ENCODE data around the gene AGXT2.

AGXT2 gene

DNA sequence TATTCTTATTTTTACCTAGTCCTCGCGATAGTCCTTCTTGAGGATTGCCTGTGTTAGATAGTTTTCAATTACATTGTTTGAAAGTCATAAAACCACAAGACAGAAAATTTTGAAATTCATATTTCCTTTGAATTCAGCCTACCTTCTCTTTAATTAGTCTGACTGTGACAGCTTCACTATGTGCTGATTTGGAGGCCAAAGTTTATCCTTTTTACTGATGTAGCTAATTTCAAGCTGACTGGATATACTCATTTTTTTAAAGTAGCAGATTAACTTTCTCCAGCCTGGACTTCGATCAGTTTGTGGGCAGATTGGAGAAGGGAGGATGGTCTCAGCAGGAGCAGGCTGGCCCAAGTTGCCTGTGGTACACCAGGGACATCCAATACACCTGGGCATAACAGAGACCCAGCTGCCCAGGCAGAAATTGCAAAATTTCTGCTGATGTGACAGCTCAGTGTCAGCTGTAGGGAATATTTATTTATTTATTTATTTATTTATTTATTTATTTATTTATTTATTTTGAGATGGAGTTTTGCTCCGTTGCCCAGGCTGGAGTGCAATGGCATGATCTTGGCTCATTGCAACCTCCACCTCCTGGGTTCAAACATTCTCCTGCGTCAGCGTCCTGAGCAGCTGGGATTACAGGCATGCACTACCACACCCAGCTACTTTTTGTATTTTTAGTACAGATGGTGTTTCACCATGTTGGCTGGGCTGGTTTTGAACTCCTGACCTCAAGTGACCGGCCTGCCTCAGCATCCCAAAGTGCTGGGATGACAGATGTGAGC, 24.2 kb downstream of the AGXT2 start:
- H3K9me3 ChIP-seq, result no peaks in the 10 kb centered on the region
- H3K27me3 ChIP-seq, result no peaks in the 10 kb centered on the region
- TF ChIP-seq Cebpa-rat (IDR thresholded peaks at IDR 0.05), result no peak
- no peak overlapping the region for H3K4me2 ChIP-seq
- no peaks in the 10 kb centered on the region for H4K20me1 ChIP-seq
- no peak overlapping the region for H3K9ac ChIP-seq
- no peak overlapping the region for H3K4me3 ChIP-seq
- H3K4me1 ChIP-seq, result no peaks in the 10 kb centered on the region
- H3K27ac ChIP-seq, result no peak overlapping the region
- H3K36me3 ChIP-seq, result no peaks in the 10 kb centered on the region

DNA sequence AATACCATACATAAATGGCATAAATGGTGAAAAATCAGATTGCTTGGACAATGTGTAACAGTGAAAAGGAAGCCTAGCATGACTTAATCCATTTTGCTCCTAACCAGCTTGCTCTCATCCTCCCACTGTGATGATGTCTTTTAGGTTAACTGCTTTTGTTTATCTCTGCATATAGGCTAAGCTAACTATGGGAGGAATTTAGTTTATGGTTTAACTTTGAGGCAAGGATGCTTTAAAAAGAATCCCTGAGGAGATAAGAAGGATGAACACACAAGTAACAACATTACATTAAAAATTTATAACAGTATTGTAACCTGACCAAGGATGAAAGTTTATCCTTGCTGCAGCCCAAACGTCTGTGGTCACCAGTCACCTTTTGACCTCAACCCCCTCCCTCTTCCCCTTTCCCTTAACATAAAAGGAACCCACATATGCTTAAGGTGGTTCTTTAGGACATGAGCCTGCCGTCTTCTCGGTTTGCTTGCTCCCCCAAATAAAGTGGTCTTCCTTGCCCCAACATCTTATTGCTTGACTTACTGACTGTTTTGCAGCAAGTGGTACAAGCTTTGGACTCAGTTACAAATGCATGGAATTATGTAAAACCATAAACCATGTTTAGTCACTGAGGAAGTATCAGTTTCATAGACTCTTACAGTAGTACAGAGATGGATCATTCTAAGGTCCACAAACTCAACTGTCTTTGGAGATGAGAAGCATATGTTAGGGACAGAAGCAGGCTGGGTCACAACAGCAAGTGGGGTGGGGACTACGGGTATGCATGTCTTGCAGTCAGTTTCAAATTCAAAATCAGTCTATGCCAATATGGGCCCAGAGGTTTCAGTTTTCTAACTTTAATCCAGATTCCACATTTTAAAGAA, 31.3 kb downstream of the AGXT2 start:
- no peak overlapping the region for H3K9ac ChIP-seq
- H3K4me3 ChIP-seq, result no peak overlapping the region
- H3K36me3 ChIP-seq, result no peaks in the 10 kb centered on the region

DNA sequence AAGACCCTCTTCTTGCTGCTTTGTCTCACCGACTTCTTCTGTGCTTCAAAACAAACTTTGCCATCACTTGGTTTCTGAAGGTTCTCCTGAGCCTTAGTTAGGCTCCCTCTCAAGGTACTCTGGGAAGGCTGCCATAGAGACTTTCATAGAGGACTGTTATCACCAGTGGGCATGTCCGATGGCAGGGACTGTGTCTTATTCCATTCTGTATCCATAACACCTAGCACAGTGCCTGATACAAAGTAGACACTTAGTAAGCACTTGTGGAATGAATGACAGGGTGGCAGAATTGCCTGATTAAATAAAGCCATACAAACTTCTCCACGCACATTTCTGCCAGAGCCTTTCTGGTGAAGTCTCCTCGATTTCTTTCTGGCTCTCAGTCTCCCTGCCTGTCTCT, 32.7 kb downstream of the AGXT2 start:
- Histone ChIP-seq H3K9ac (no peak overlapping the region), H4K20me1 (no peaks in the 10 kb centered on the region), H3K27me3 (no peaks in the 10 kb centered on the region), H3K27ac (no peak overlapping the region), H3K4me1 (no peaks in the 10 kb centered on the region), H3K9me3 (no peaks in the 10 kb centered on the region), H3K36me3 (no peaks in the 10 kb centered on the region), H3K4me2 (no peak overlapping the region), H3K4me3 (no peak overlapping the region)
- TF ChIP-seq Cebpa-rat (IDR thresholded peaks at IDR 0.05), result no peak

More for the DNA sequence above, 31.3 kb downstream of the AGXT2 start:
- no peak overlapping the region for H3K27ac ChIP-seq
- no peak overlapping the region for H3K4me2 ChIP-seq
- no peaks in the 10 kb centered on the region for H3K9me3 ChIP-seq
- TF ChIP-seq Cebpa-rat (IDR thresholded peaks at IDR 0.05), result no peak
- no peaks in the 10 kb centered on the region for H3K27me3 ChIP-seq
- no peaks in the 10 kb centered on the region for H3K4me1 ChIP-seq
- H4K20me1 ChIP-seq, result no peaks in the 10 kb centered on the region

DNA sequence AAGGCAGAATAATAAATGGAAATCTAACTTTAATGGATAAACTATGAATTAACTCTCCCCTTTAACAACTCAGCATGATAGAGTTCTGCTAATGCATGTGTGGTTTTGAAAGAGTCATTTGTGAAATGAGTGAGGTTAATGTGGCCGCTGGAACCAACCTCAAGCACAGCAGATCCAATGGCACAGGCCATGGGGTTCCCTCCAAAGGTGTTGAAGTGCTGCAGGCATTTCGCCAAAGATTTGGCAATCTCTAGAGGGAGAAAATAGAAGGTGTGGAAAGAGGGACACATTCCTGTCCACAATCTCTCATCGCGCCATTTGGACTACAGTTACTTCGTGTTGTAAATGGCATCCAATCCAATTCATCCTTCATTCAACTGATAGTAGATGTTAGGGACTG, 35.0 kb downstream of the AGXT2 start:
- H3K36me3 ChIP-seq, result no peaks in the 10 kb centered on the region
- no peaks in the 10 kb centered on the region for H3K27me3 ChIP-seq
- TF ChIP-seq Cebpa-rat (IDR thresholded peaks at IDR 0.05), result no peak
- H3K27ac ChIP-seq, result no peak overlapping the region
- no peak overlapping the region for H3K9ac ChIP-seq
- no peaks in the 10 kb centered on the region for H4K20me1 ChIP-seq
- no peaks in the 10 kb centered on the region for H3K9me3 ChIP-seq
- no peak overlapping the region for H3K4me3 ChIP-seq
- H3K4me2 ChIP-seq, result no peak overlapping the region
- H3K4me1 ChIP-seq, result no peaks in the 10 kb centered on the region

DNA sequence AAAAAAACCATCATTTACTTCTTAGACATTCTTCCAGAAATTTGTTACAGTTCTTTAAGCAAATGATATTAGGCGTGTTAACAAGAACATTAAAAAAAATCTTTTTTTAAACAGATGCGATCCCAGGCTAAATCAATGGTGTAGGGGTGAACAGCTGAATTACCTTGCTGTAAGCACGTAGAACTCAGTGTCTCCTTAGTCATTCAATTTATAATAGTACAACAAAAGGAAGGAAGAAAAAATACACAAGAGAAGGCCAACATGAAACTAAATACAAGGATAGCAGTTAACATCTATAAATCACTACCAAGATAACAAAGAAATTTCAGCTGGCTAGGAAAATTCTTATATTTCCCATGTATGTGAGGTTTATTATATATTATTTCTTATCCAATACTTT, 35.4 kb downstream of the AGXT2 start:
- no peaks in the 10 kb centered on the region for H4K20me1 ChIP-seq
- no peak overlapping the region for H3K4me3 ChIP-seq
- no peaks in the 10 kb centered on the region for H3K4me1 ChIP-seq
- no peaks in the 10 kb centered on the region for H3K36me3 ChIP-seq
- H3K9me3 ChIP-seq, result no peaks in the 10 kb centered on the region
- H3K27me3 ChIP-seq, result no peaks in the 10 kb centered on the region
- H3K27ac ChIP-seq, result no peak overlapping the region
- TF ChIP-seq Cebpa-rat (IDR thresholded peaks at IDR 0.05), result no peak
- no peak overlapping the region for H3K9ac ChIP-seq
- H3K4me2 ChIP-seq, result no peak overlapping the region

DNA sequence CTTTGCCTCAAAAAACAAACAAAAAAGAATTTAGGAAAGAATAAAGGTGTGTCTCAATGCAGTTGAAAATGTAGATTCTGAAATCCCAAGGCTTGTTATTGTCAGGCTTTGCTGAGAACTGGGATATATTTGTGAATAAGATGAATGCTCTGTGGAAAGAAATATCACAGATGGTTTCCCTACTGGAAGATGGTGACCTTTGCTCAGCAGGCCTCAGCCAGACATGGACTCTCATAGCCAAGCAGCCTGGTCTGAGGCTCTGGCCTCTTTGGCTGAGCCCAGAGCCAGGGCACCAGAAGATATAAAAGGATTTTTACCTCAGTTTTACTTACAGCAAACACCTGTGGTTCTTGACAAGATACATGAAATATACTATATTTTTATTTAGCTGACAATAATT, 37.1 kb downstream of the AGXT2 start:
- no peak overlapping the region for H3K9ac ChIP-seq
- no peaks in the 10 kb centered on the region for H4K20me1 ChIP-seq
- H3K4me2 ChIP-seq, result no peak overlapping the region
- no peaks in the 10 kb centered on the region for H3K4me1 ChIP-seq
- H3K9me3 ChIP-seq, result no peaks in the 10 kb centered on the region
- no peak overlapping the region for H3K27ac ChIP-seq
- H3K27me3 ChIP-seq, result no peaks in the 10 kb centered on the region
- H3K4me3 ChIP-seq, result no peak overlapping the region
- no peaks in the 10 kb centered on the region for H3K36me3 ChIP-seq
- TF ChIP-seq Cebpa-rat (IDR thresholded peaks at IDR 0.05), result no peak

DNA sequence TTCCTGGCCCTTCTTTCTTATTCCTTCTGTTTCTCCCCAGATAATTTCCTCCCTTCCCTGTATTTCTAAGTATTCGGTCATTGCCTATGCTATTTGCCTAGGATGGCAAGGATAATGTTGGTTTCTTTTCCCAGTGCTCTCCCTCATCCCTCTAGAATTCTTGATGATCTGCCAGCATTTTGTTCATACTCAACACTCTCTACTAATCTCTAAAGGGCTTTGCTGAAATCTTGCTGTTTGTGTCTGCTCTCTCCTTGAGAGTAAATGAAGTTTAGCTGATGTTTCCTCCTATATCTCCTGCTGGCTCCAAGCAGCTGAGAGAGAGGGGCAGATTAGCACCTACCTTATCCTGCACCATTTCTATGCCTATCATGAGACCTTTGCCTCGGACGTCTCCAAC, 38.1 kb downstream of the AGXT2 start:
- Histone ChIP-seq H3K4me1 (no peaks in the 10 kb centered on the region), H3K4me2 (no peak overlapping the region), H3K9me3 (no peaks in the 10 kb centered on the region), H4K20me1 (no peaks in the 10 kb centered on the region), H3K36me3 (no peaks in the 10 kb centered on the region), H3K4me3 (no peak overlapping the region), H3K27ac (no peak overlapping the region), H3K27me3 (no peaks in the 10 kb centered on the region), H3K9ac (no peak overlapping the region)
- TF ChIP-seq Cebpa-rat (IDR thresholded peaks at IDR 0.05), result no peak

DNA sequence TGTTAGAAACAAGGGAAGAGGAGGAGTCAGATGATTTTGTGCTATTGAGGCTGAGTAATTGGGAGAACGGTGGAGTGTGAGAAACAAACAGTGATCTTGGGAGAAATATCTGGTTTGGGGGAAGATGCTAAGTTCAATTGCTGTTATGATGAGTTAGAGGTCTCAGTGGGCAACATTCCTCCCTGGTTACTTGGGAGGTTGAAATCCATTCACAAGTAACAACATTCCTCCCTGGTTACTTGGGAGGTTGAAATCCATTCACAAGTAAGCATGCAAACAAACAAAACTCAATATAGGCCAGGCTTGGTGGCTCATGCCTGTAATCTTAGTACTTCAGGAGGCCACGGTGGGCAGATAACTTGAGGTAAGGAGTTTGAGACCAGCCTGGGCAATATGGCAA, 38.7 kb downstream of the AGXT2 start:
- Histone ChIP-seq H3K27ac (no peak overlapping the region), H4K20me1 (no peaks in the 10 kb centered on the region), H3K4me3 (no peak overlapping the region), H3K36me3 (no peaks in the 10 kb centered on the region), H3K9ac (no peak overlapping the region), H3K4me1 (no peaks in the 10 kb centered on the region), H3K4me2 (no peak overlapping the region), H3K27me3 (no peaks in the 10 kb centered on the region), H3K9me3 (no peaks in the 10 kb centered on the region)
- TF ChIP-seq Cebpa-rat (IDR thresholded peaks at IDR 0.05), result no peak

DNA sequence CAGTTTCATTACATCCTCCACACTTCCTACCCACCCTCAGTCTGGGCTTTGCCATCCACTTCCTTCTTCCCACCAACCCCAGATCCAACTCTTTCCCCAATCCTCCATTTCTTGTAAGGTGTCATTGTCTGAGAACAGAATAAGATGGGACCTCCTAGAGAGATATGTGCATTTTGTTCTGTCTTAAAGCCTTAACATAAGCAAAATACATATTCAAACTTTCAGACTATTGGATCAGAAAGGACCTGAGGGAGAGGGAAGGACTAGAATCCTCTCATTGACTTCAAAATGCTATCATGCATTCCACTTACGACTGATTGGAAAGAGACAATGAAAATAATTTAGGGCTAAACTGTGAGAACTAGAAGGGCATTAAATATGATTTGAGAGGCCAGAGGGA, 43.0 kb downstream of the AGXT2 start:
- no peak for TF ChIP-seq Cebpa-rat (IDR thresholded peaks at IDR 0.05)
- no peak overlapping the region for H3K9ac ChIP-seq
- no peak overlapping the region for H3K4me2 ChIP-seq
- no peaks in the 10 kb centered on the region for H3K36me3 ChIP-seq
- H3K9me3 ChIP-seq, result no peaks in the 10 kb centered on the region
- H3K4me3 ChIP-seq, result no peak overlapping the region
- H3K27ac ChIP-seq, result no peak overlapping the region
- H3K4me1 ChIP-seq, result no peaks in the 10 kb centered on the region
- H4K20me1 ChIP-seq, result no peaks in the 10 kb centered on the region
- no peaks in the 10 kb centered on the region for H3K27me3 ChIP-seq

DNA sequence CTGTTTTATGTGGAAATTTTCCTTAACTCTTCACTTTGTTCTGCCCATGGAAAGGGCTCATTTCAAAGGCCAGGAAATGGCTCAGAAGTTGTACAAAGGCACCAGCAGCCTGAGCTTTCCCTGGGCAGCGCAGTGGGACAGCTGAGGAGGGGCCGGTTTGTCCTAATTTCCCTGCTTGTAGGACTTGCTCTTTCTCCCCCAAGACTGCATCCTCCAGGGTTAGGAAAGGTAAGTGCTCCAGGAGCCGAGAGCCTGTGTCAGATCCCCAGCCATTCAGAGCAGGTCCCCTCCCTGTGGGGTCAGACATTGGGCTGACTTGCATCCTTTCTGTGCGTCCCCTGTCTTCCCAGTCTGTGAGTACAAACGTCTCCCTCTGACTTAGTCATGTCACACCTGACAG, 43.5 kb downstream of the AGXT2 start:
- H3K4me2 ChIP-seq, result no peak overlapping the region
- no peaks in the 10 kb centered on the region for H3K36me3 ChIP-seq
- no peaks in the 10 kb centered on the region for H3K9me3 ChIP-seq
- H3K4me3 ChIP-seq, result no peak overlapping the region
- TF ChIP-seq Cebpa-rat (IDR thresholded peaks at IDR 0.05), result no peak
- no peak overlapping the region for H3K27ac ChIP-seq
- H4K20me1 ChIP-seq, result no peaks in the 10 kb centered on the region
- no peaks in the 10 kb centered on the region for H3K27me3 ChIP-seq
- H3K4me1 ChIP-seq, result no peaks in the 10 kb centered on the region
- no peak overlapping the region for H3K9ac ChIP-seq
